ENCODE results near the gene ZNF771. TPM values are rescaled to one million over a fixed set of nuclear protein-coding genes. Genes with fewer than 3 reads are reported as not detected.
"Not testable (repeated sequence)": the region's sequence is repeated elsewhere in the genome, so short reads cannot be mapped to it uniquely, and the experiment has no call there.

Gene ZNF771
- total RNA-seq, 2 experiments from 2014 or later, result 3.8 to 4.0 TPM

DNA sequence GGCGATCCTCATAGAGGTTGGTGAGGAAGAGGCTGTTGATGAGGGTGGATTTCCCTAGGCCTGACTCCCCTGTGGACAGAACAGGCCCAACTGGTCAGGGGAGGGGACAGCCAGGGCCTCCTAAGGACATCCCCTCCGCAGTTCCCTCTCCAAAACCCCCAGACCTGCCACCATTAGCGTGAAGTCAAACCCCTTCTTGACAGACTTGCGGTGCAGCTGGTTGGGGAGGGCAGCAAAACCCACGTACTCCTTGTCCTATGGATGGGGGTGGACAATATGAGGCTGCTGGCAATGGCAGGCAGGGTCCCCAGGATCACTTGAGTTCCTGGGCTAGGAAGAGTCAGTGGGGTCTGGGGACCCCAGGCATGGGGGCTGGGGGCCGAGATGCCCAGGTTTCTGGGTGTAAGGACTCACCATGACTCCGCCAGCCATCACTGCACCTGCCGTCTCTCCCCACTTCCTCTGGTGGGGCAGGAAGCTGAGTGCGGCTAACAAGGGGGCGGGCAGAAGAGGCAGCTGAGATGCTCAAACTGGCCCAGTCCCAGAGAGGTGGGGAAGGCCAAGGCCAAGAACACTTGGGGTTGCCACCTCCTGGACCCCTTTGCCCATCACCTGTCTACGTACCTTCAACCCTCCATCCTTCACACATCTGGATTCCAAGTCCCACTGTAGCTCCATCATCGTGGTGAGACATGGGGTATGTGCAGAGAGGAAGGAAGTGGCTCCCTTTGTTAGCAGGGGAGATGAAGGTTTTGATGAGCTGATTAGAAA, 25.1 kb upstream of the ZNF771 start, which contains the start of gene SEPTIN1:
Gene SEPTIN1, minus strand, starts transcription at position 451 of the 771 bp plus-strand sequence. Its CDS starts 19 bp downstream, at position 432.
- ATAC-seq, result peak; percentile 50
- DNase-seq, result peak; percentile 89
- Mint-ChIP-seq H3K4me3 (peak within 1 kb of the TSS; percentile 84), H3K9me3 (ENCODE audit: low read depth) (no peaks in the 10 kb centered on the region), H3K36me3 (ENCODE audit: low read depth) (peaks cover 30% of the 10 kb centered on the region), H3K4me1 (peaks cover 47% of the 10 kb centered on the region), H3K27me3 (no peaks in the 10 kb centered on the region), H3K27ac (peak within 1 kb of the TSS; percentile 98)
- ChIA-PET CTCF (interaction anchor here (0.5 to 2.5 kb wide), 12 partner anchors 11 to 431 kb away, joined by 3 to 18 read pairs (median 4); partner anchors contain the start of genes DCTPP1, TBC1D10B and ZNF48), POLR2A (interaction anchor here (0.6 to 1.5 kb wide), 8 partner anchors 9 to 277 kb away, joined by 3 to 8 read pairs (median 4); partner anchors contain the start of genes DCTPP1 and ZNF771)
- intact Hi-C loops (cut with DNase I, micrococcal nuclease), result loop anchor here (1.0 to 2.0 kb wide), 3 partner anchors 13 to 27 kb away; partner anchors contain the start of genes ZNF48 (in 1 of the 2) and ZNF771 (in 1 of the 2)

DNA sequence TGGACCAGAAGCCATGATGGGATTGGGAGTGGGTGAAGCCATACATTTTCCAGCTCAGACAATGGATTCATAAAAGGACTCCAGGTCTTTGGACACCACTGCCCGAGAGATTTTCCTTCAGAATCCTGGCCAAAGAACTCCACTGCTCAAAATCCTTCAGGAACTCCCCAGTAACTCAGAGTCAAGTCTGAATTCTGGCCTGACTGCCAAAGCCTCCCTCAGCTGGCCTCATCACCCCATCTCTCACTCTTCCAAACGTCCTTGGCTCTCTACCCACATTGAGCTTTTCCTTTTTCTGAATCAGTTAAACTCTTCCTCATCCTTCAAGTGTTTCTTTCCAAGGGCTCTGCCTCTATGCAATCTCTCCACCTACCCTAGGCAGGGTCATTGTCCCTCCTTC, 23.9 kb upstream of the ZNF771 start:
- ATAC-seq, result no peak

DNA sequence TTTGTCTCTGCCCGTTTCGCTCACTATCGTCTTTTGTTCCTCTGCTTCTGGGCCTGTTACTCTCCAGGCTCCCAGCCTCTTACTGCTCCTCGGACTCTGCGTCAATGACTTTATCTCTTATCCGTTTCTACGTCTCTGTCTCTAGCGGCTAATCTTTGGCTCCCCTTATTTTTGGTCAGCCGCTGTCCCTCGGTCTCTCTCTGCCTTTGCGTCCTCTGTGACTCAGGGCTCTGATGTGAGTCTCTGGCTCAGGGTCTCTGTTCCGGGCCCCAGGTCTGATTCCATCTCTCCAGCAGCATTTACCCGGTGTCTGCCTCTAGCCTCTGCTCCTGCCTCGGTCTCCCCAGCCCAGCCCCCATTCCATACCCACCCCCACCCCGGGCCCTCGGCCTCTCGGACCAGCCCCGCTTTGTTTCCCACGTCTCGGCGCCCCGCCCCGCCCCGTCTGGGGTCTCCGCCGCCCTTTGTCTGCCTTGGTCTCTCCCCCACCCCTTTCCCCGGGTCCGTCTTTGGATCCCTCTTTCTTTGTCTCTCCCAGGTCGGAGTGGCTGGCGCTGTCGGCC, 12.7 kb upstream of the ZNF771 start:
- no peaks in the 10 kb centered on the region for H3K9me3 Mint-ChIP-seq (ENCODE audit: low read depth)
- POLR2A ChIA-PET, result interaction anchor here (1.7 kb wide), 1 partner anchor 13 kb away, joined by 8 read pairs; the partner anchor contains the start of gene ZNF771
- intact Hi-C loops (cut with DNase I, micrococcal nuclease), result loop anchor here (1.0 to 2.0 kb wide), 5 partner anchors 12 to 39 kb away; partner anchors contain the start of genes CD2BP2 (in 1 of the 2), SEPTIN1 (in 1 of the 2) and ZNF771 (in 1 of the 2)
- H3K36me3 Mint-ChIP-seq (ENCODE audit: low read depth), result peaks cover 17% of the 10 kb centered on the region
- ATAC-seq, result peak; percentile 6
- H3K27ac Mint-ChIP-seq, result peak overlapping the region; percentile 39
- H3K4me1 Mint-ChIP-seq, result peaks cover 23% of the 10 kb centered on the region
- peak overlapping the region; percentile 81 for H3K4me3 Mint-ChIP-seq
- DNase-seq, result no peak
- no peaks in the 10 kb centered on the region for H3K27me3 Mint-ChIP-seq
- CTCF ChIA-PET, result interaction anchor here (0.5 to 3.0 kb wide), 7 partner anchors 12 to 316 kb away, joined by 3 to 18 read pairs (median 5); partner anchors contain the start of genes ITGAL, SEPTIN1 and ZNF771

More for the DNA sequence above, 23.9 kb upstream of the ZNF771 start:
- Mint-ChIP-seq H3K4me1 (peaks cover 45% of the 10 kb centered on the region), H3K4me3 (peak overlapping the region; percentile 84), H3K27ac (peak overlapping the region; percentile 98), H3K9me3 (ENCODE audit: low read depth) (no peaks in the 10 kb centered on the region), H3K27me3 (no peaks in the 10 kb centered on the region), H3K36me3 (ENCODE audit: low read depth) (peaks cover 26% of the 10 kb centered on the region)
- intact Hi-C loops (cut with DNase I, micrococcal nuclease), result loop anchor here in 1 of 2 experiments (2.0 kb wide), 1 partner anchor 25 kb away; no protein-coding TSS in a partner anchor
- ChIA-PET POLR2A (interaction anchor here (1.1 to 1.4 kb wide), 2 partner anchors 24 to 46 kb away, joined by 3 to 6 read pairs; partner anchors contain the start of genes DCTPP1 and ZNF771), CTCF (interaction anchor here (1.3 to 2.5 kb wide), 7 partner anchors 12 to 232 kb away, joined by 3 to 18 read pairs (median 8); partner anchors contain the start of genes DCTPP1, TBC1D10B and ZNF48)
- no peak for DNase-seq

DNA sequence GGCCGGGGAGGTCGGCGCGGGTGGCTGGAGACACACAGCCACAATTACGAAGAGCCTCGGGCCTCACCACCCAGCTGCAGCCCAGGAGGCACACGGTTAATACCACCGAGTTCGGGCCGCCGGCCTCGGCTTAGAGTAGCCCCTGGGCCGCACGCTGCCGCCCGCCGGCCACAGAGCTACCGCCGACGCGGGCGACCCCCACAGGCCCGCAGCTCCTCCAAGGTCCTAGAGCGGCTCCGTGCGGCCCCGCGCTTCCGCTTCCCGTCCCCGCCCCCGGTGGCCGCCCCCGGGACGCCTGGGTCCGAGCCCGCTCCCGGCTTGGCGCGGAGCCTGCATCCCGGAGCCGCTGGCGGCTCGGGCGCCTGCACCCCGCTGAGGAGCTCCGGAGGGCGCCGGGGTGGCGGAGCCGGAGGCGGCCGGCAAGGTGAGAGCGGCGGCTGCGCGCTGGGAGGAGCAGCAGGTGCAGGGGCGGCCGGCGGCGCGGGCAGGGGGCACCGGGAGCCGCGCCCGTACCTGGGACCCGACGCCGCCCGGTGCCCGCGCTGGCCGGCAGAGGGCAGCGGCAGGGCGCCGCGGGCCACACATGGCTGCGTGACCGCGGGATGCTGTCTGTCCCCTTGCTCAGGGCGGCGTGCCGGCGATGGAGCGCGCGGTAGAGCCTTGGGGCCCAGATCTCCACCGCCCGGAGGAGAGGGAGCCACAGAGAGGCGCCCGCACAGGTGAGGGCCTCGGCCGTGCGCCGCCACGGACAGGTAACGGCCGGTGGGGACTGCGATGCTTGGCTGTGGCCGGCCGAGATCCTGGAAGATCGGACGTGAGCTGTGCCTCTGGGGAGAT, 12.0 kb upstream of the ZNF771 start, which contains the start of gene ZNF48:
Gene ZNF48, plus strand, starts transcription at position 266 of the 837 bp plus-strand sequence. Its CDS starts 375 bp downstream, at position 641.
- ChIA-PET CTCF (interaction anchor here (0.5 to 3.0 kb wide), 13 partner anchors 11 to 315 kb away, joined by 3 to 18 read pairs (median 3); partner anchors contain the start of genes ITGAL, SEPTIN1 and ZNF771), POLR2A (interaction anchor here (0.6 to 1.7 kb wide), 2 partner anchors 12 to 24 kb away, joined by 4 to 8 read pairs; partner anchors contain the start of gene ZNF771)
- intact Hi-C loops (cut with DNase I, micrococcal nuclease), result loop anchor here (1.0 to 2.0 kb wide), 5 partner anchors 12 to 40 kb away; partner anchors contain the start of genes CD2BP2 (in 1 of the 2), SEPTIN1 (in 1 of the 2) and ZNF771 (in 1 of the 2)
- DNase-seq, result peak; percentile 67
- Mint-ChIP-seq H3K4me3 (peak within 1 kb of the TSS; percentile 81), H3K36me3 (ENCODE audit: low read depth) (peaks cover 17% of the 10 kb centered on the region), H3K27me3 (no peaks in the 10 kb centered on the region), H3K9me3 (ENCODE audit: low read depth) (no peaks in the 10 kb centered on the region), H3K4me1 (peaks cover 28% of the 10 kb centered on the region), H3K27ac (peak within 1 kb of the TSS; percentile 48)
- ATAC-seq, result peak; percentile 61

DNA sequence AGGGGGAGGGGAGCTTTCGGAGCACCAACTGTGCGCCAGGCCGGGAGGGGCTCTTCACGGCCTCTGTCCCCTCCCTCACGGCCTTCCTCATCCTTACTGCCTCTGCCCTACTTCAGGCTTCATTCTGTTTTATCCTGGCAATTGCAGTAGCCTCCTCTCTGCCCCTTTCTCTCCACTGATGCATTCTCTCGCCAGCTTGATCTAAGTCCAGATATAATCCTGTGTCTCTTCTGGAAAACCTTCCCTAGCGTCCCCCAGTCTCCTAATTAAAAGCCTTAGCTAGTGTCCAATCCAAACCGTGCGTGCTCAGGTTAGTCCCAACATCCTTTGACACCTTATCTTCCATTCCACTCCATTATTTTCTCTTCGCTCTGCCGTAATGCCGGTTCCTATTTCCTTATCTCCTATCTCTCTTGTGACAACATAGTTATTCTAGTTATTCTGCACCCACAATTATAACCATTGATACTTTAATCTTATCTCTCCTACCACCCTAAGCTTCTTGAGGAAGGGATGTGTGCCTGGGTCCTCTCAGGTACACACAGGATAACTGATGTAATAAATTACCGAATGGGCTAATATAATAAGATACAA, 11.3 kb upstream of the ZNF771 start:
- ChIA-PET CTCF (interaction anchor here (0.6 to 3.0 kb wide), 10 partner anchors 11 to 284 kb away, joined by 3 to 18 read pairs (median 4); partner anchors contain the start of genes SEPTIN1 and ZNF771), POLR2A (interaction anchor here (0.6 to 1.7 kb wide), 2 partner anchors 11 to 25 kb away, joined by 4 to 8 read pairs; partner anchors contain the start of gene ZNF771)
- intact Hi-C loops (cut with DNase I, micrococcal nuclease), result loop anchor here (1.0 to 2.0 kb wide), 5 partner anchors 11 to 41 kb away; partner anchors contain the start of genes CD2BP2 (in 1 of the 2), SEPTIN1 (in 1 of the 2) and ZNF771 (in 1 of the 2)
- Mint-ChIP-seq H3K27ac (peak overlapping the region; percentile 48), H3K9me3 (ENCODE audit: low read depth) (no peaks in the 10 kb centered on the region), H3K36me3 (ENCODE audit: low read depth) (peaks cover 17% of the 10 kb centered on the region), H3K4me3 (peak overlapping the region; percentile 81), H3K27me3 (no peaks in the 10 kb centered on the region), H3K4me1 (peaks cover 32% of the 10 kb centered on the region)
- DNase-seq (no peak), ATAC-seq (peak; percentile 10)

DNA sequence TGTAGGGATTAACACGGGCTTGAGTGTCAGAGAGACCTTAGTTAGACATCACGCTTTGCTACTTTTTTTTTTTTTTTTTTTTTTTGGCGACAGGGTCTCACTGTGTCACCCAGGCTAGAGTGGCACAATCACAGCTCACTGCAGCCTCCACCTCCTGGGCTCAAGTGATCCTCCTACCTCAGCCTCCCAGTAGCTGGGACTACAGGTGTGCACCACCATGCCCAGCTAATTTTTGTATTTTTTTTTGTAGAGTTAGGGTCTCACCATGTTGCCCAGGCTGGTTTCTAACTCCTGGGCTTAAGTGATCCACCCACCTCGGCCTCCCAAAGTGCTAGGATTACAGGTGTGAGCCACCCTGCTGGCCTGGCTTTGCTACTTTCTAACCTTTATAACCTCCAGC, 10.8 kb upstream of the ZNF771 start:
- H3K9me3 Mint-ChIP-seq (ENCODE audit: low read depth); H3K27ac Mint-ChIP-seq; ATAC-seq; POLR2A ChIA-PET; H3K27me3 Mint-ChIP-seq; intact Hi-C loops (cut with DNase I, micrococcal nuclease); DNase-seq: not testable (repeated sequence)
- Mint-ChIP-seq H3K36me3 (ENCODE audit: low read depth) (peaks cover 17% of the 10 kb centered on the region), H3K4me1 (peaks cover 34% of the 10 kb centered on the region), H3K4me3 (peak overlapping the region; percentile 81)
- CTCF ChIA-PET, result interaction anchor here (1.1 to 3.0 kb wide), 5 partner anchors 10 to 199 kb away, joined by 3 to 18 read pairs (median 9); partner anchors contain the start of genes SEPTIN1 and ZNF771

DNA sequence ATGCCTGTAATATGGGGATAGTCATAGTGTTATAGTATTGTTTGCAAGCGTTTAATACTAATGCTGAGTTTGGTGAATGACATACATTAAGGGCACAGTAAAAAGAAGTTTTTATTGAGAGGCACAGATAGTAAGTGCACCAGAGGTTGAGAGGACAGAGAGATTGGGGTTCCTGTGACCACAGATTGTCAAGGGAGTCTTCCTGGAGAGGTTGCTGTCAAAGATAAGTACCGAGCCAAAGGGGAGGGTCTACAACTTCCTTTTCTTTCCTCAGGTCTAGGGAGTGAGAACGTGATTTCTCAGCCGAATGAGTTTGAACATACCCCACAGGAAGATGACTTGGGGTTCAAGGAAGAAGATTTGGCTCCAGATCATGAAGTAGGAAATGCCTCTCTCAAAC, 10.3 kb upstream of the ZNF771 start:
- ChIA-PET CTCF (interaction anchor here (1.7 to 2.6 kb wide), 2 partner anchors 13 to 14 kb away, joined by 6 to 18 read pairs; partner anchors contain the start of gene SEPTIN1), POLR2A (no interaction called here)
- Mint-ChIP-seq H3K4me3 (peak overlapping the region; percentile 81), H3K27ac (no peak overlapping the region), H3K36me3 (ENCODE audit: low read depth) (peaks cover 17% of the 10 kb centered on the region), H3K9me3 (ENCODE audit: low read depth) (no peaks in the 10 kb centered on the region), H3K27me3 (no peaks in the 10 kb centered on the region), H3K4me1 (peaks cover 35% of the 10 kb centered on the region)
- DNase-seq, result no peak
- intact Hi-C loops (cut with DNase I, micrococcal nuclease), result no loop called here
- ATAC-seq, result no peak

DNA sequence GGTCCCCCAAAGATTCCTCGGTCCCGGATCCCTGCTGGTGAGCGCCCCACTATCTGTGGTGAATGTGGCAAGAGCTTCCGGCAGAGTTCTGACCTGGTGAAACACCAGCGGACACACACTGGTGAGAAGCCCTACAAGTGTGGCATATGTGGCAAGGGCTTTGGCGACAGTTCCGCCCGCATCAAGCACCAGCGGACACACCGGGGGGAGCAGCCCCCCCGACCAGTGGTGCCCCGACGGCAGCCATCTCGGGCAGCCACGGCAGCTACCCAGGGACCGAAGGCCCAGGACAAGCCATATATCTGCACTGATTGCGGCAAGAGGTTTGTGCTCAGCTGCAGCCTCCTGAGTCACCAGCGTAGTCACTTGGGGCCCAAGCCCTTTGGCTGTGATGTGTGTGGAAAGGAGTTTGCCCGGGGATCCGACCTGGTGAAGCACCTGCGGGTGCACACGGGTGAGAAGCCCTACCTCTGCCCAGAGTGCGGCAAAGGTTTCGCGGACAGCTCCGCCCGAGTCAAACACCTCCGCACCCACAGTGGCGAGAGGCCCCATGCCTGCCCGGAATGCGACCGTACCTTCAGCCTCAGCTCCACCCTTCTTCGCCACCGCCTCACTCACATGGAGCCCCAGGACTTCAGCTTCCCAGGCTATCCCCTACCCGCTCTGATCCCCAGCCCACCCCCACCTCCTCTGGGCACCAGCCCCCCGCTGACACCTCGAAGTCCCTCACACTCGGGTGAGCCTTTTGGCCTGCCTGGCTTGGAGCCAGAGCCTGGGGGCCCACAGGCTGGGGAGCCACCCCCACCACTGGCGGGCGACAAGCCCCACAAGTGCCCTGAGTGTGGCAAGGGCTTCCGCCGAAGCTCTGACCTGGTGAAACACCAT, 9.4 kb upstream of the ZNF771 start:
- H3K36me3 Mint-ChIP-seq (ENCODE audit: low read depth), result peaks cover 17% of the 10 kb centered on the region
- DNase-seq (no peak), ATAC-seq (no peak)
- peaks cover 35% of the 10 kb centered on the region for H3K4me1 Mint-ChIP-seq
- no peaks in the 10 kb centered on the region for H3K9me3 Mint-ChIP-seq (ENCODE audit: low read depth)
- no peak overlapping the region for H3K4me3 Mint-ChIP-seq
- ChIA-PET POLR2A (no interaction called here), CTCF (interaction anchor here (1.0 to 1.7 kb wide), 2 partner anchors 10 to 12 kb away, joined by 3 to 6 read pairs; partner anchors contain the start of gene ZNF771)
- intact Hi-C loops (cut with DNase I, micrococcal nuclease), result no loop called here
- no peak overlapping the region for H3K27ac Mint-ChIP-seq
- H3K27me3 Mint-ChIP-seq, result no peaks in the 10 kb centered on the region

All from activated CD4-positive, alpha-beta T cell treated with anti-CD3 and anti-CD28 coated beads for 36 hours (primary cell).